LNCAP (cell line): ENCODE data around the gene TSEN54.
A peak's percentile ranks its signal among the peaks of the same experiment; 100 is the strongest.

Source experiments
- CTCF ChIP-seq: fragments of 450-650 bp; IDR thresholded peaks from 2 replicates; pipeline ENCODE4 v1.5.1; 2017; ENCODE audit warnings: mild to moderate bottlenecking

TSEN54 gene

GRCh38 chr17:75502721-75503329 lies 13.5 kb upstream of the TSEN54 start:
- TF ChIP-seq CTCF: no peak

GRCh38 chr17:75503337-75503950 lies 12.9 kb upstream of the TSEN54 start:
- no peak for TF ChIP-seq CTCF

- no peak for TF ChIP-seq CTCF
These were observed 12.4 kb upstream of the TSEN54 start for GRCh38 chr17:75503976-75504346.

- TF ChIP-seq CTCF: peak; percentile 82
These were observed 11.8 kb upstream of the TSEN54 start for GRCh38 chr17:75504347-75505151.

GRCh38 chr17:75505152-75505409 lies 11.2 kb upstream of the TSEN54 start:
- no peak for TF ChIP-seq CTCF

GRCh38 chr17:75505640-75506039 lies 10.7 kb upstream of the TSEN54 start:
- no peak for TF ChIP-seq CTCF

GRCh38 chr17:75506134-75506533 lies 10.2 kb upstream of the TSEN54 start:
- no peak for TF ChIP-seq CTCF
